HG02623 (cell line): Measurements from ENCODE around the gene NHLH2.

Experiments used
- ATAC-seq: cut with Tn5 transposase; IDR thresholded peaks from one replicate; pipeline ENCODE4 v1.9.1; 2021; ENCODE audit warnings: moderate library complexity; ENCODE audit not compliant: unreplicated experiment

Gene NHLH2

GRCh38 chr1:115838431-115839028, 2.4 kb downstream of the NHLH2 start:
- no peak for ATAC-seq

GRCh38 chr1:115837740-115838421, 3.0 kb downstream of the NHLH2 start:
- ATAC-seq: no peak

GRCh38 chr1:115837341-115837739, 3.6 kb downstream of the NHLH2 start:
- ATAC-seq: no peak

GRCh38 chr1:115833856-115834255, 7.1 kb downstream of the NHLH2 start:
- no peak for ATAC-seq

- ATAC-seq: no peak
Observed at GRCh38 chr1:115832651-115833050, 8.3 kb downstream of the NHLH2 start.

- ATAC-seq: no peak
Observed at GRCh38 chr1:115830963-115831362, 10.0 kb downstream of the NHLH2 start.

- ATAC-seq: no peak
Observed at GRCh38 chr1:115829947-115830346, 11.0 kb downstream of the NHLH2 start.

- ATAC-seq: no peak
Observed at GRCh38 chr1:115829023-115829674, 11.8 kb downstream of the NHLH2 start.

- ATAC-seq: no peak
Observed at GRCh38 chr1:115828101-115829022, 12.6 kb downstream of the NHLH2 start.

GRCh38 chr1:115827452-115828044, 13.4 kb downstream of the NHLH2 start:
- no peak for ATAC-seq

- no peak for ATAC-seq
Observed at GRCh38 chr1:115826628-115827027, 14.3 kb downstream of the NHLH2 start.

- no peak for ATAC-seq
Observed at GRCh38 chr1:115822117-115822516, 18.8 kb downstream of the NHLH2 start.

- no peak for ATAC-seq
Observed at GRCh38 chr1:115815694-115816093, 25.2 kb downstream of the NHLH2 start.

- no peak for ATAC-seq
Observed at GRCh38 chr1:115814685-115815398, 26.1 kb downstream of the NHLH2 start.

- ATAC-seq: no peak
Observed at GRCh38 chr1:115813727-115814126, 27.2 kb downstream of the NHLH2 start.

GRCh38 chr1:115811140-115811828, 29.6 kb downstream of the NHLH2 start:
- no peak for ATAC-seq

- ATAC-seq: no peak
Observed at GRCh38 chr1:115810609-115811008, 30.3 kb downstream of the NHLH2 start.

GRCh38 chr1:115809847-115810246, 31.1 kb downstream of the NHLH2 start:
- no peak for ATAC-seq

- no peak for ATAC-seq
Observed at GRCh38 chr1:115809076-115809475, 31.9 kb downstream of the NHLH2 start.

GRCh38 chr1:115807723-115808122, 33.2 kb downstream of the NHLH2 start:
- ATAC-seq: peak; percentile 52
